Measurements from ENCODE around the gene OPRM1. TPM values are rescaled to one million over a fixed set of nuclear protein-coding genes. Genes with fewer than 3 reads are reported as not detected.
"Not testable (repeated sequence)": the region's sequence is repeated elsewhere in the genome, so short reads cannot be mapped to it uniquely, and the experiment has no call there.

OPRM1 gene
- polyA plus RNA-seq, 3 donors from 2014 or later, result not detected

DNA sequence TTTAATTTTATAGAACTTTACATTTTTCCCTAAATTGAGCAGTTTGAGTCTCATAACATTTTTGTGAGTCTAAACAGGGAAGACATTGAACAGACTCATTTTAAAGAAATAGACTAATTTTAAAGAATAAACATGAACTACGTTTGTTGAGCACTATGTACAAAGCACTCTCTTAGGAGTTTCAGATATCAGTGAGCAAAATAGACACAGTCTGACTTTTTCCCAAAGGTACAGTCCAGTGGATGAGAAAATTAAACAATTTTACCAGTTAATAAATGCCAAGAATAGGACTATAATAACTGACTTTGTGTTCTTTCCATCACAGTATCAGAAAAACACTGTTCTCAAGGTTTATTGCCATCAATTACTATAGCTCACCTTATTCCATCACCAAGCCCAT is 18.1 kb downstream of the OPRM1 start:
- no peak for DNase-seq
- Mint-ChIP-seq H3K4me1 (no peaks in the 10 kb centered on the region), H3K27me3 (ENCODE audit: low read depth in 3 of 3) (peaks cover 0 to 3% (median 0%) of the 10 kb centered on the region in 3 donors), H3K4me3 (no peak overlapping the region), H3K36me3 (no peaks in the 10 kb centered on the region), H3K27ac (no peak overlapping the region), H3K9me3 (peaks cover 0 to 4% (median 0%) of the 10 kb centered on the region in 6 donors)

DNA sequence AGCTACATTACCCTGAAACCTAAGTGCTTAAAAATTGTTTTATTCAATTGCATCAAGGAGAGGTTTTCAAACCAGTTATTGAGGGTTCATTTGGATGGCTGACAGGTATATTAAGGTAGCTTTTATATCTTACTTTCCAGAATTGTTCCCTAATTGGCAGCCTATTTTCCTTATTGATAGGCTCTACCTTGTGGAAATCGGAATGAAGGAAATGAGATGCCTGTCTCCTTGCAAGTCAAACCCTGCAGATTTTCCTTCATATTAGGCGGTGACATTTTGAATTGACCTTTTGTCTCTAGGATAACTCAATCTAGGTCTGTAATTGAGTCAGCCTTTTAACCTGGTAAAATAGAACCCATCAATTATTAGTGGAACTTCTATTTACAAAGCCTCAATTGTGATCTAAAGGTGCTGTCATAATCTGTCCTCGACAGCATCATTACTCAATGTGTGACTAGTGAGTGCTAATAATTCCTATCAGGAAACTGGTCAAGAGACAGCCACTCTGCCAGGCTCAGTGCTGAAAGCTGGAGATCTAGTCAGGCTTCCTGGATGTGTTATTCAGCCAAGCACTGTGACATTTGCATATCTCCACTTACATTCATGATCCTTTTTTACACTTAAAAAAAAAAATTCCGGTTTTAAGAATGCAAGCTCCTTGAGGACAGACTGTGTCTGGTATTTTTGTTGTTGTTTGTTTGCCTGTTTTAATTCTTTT is 20.1 kb downstream of the OPRM1 start:
- Mint-ChIP-seq H3K36me3 (no peaks in the 10 kb centered on the region), H3K4me3 (no peak overlapping the region), H3K27me3 (ENCODE audit: low read depth in 3 of 3) (peaks cover 0 to 3% (median 2%) of the 10 kb centered on the region in 3 donors), H3K9me3 (peaks cover 0 to 4% (median 0%) of the 10 kb centered on the region in 6 donors), H3K27ac (no peak overlapping the region), H3K4me1 (no peaks in the 10 kb centered on the region)
- DNase-seq, result no peak

- H3K4me1 Mint-ChIP-seq, result no peaks in the 10 kb centered on the region
- H3K27me3 Mint-ChIP-seq (ENCODE audit: low read depth in 3 of 3), result peaks cover 0 to 2% (median 0%) of the 10 kb centered on the region in 3 donors
- H3K27ac Mint-ChIP-seq, result no peak overlapping the region
- H3K9me3 Mint-ChIP-seq, result peaks cover 0 to 4% (median 0%) of the 10 kb centered on the region in 6 donors
- no peak for DNase-seq
- no peak overlapping the region for H3K4me3 Mint-ChIP-seq
- no peaks in the 10 kb centered on the region for H3K36me3 Mint-ChIP-seq
These were observed 21.0 kb downstream of the OPRM1 start for GRCh38 chr6:154060076-154060475.

DNA sequence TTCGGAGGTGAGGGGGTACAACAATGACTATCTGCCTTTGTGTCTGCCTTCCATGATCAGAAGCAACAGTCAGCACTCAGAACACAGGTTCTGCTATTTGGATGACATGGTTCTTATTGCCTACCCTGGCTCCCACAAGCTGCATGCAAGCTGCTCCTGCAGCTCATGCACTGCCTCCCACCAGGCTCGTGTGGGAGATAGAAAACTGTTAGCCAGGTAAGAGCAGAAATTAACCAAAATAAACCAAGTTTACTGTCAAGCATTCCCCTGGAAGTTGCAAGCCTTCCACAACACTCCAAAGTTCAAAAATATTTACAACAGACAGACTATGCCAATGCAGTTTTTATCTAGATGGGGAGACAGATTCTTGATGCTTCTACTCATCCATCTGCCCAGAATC is 31.0 kb downstream of the OPRM1 start:
- Mint-ChIP-seq H3K27me3 (ENCODE audit: low read depth in 3 of 3) (peaks cover 0 to 13% (median 3%) of the 10 kb centered on the region in 3 donors), H3K27ac (no peak overlapping the region), H3K4me1 (no peaks in the 10 kb centered on the region), H3K4me3 (no peak overlapping the region), H3K9me3 (peaks cover 0 to 6% (median 2%) of the 10 kb centered on the region in 6 donors), H3K36me3 (no peaks in the 10 kb centered on the region)
- DNase-seq, result no peak

GRCh38 chr6:154070657-154071056 is 31.6 kb downstream of the OPRM1 start:
- Mint-ChIP-seq H3K27me3 (ENCODE audit: low read depth in 3 of 3) (peaks cover 0 to 13% (median 3%) of the 10 kb centered on the region in 3 donors), H3K4me3 (no peak overlapping the region), H3K9me3 (peaks cover 0 to 7% (median 2%) of the 10 kb centered on the region in 6 donors), H3K27ac (no peak overlapping the region), H3K4me1 (no peaks in the 10 kb centered on the region), H3K36me3 (no peaks in the 10 kb centered on the region)
- DNase-seq, result no peak

DNA sequence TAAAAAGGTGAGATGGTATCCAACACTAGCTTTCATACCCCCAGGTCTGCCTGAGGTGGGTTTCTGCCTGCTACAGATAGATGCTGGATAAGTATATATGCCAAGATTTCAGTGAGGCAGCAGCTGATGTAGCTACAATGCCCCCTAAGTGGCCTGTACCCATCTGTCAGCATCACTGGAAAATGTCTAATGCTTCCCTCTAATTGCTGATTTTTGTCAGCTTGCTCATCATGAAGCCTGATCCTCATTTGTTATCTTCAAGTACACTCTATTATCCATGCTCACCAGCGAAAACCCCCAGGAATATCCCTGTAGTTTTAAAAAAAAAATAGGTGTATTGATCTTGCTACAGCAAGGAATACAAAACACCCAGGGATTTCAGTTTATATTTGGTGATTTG is 32.2 kb downstream of the OPRM1 start:
- Mint-ChIP-seq H3K4me3 (no peak overlapping the region), H3K4me1 (no peaks in the 10 kb centered on the region), H3K36me3 (no peaks in the 10 kb centered on the region), H3K9me3 (peaks cover 0 to 7% (median 2%) of the 10 kb centered on the region in 6 donors), H3K27ac (no peak overlapping the region), H3K27me3 (ENCODE audit: low read depth in 3 of 3) (peaks cover 0 to 13% (median 3%) of the 10 kb centered on the region in 3 donors)
- no peak for DNase-seq

GRCh38 chr6:154071711-154072110 is 32.7 kb downstream of the OPRM1 start:
- no peak overlapping the region for H3K4me3 Mint-ChIP-seq
- peaks cover 0 to 3% (median 0%) of the 10 kb centered on the region in 3 donors for H3K36me3 Mint-ChIP-seq
- no peak for DNase-seq
- peaks cover 0 to 7% (median 2%) of the 10 kb centered on the region in 6 donors for H3K9me3 Mint-ChIP-seq
- peaks cover 0 to 13% (median 5%) of the 10 kb centered on the region in 3 donors for H3K27me3 Mint-ChIP-seq (ENCODE audit: low read depth in 3 of 3)
- H3K27ac Mint-ChIP-seq, result no peak overlapping the region
- H3K4me1 Mint-ChIP-seq, result no peaks in the 10 kb centered on the region

- not testable (repeated sequence) for H3K36me3 Mint-ChIP-seq, H3K4me1 Mint-ChIP-seq, H3K27ac Mint-ChIP-seq, DNase-seq, H3K4me3 Mint-ChIP-seq, H3K9me3 Mint-ChIP-seq
- H3K27me3 Mint-ChIP-seq (ENCODE audit: low read depth in 3 of 3), result peaks cover 3 to 11% (median 8%) of the 10 kb centered on the region in 3 donors
These were observed 39.6 kb downstream of the OPRM1 start for GRCh38 chr6:154078596-154078995.

DNA sequence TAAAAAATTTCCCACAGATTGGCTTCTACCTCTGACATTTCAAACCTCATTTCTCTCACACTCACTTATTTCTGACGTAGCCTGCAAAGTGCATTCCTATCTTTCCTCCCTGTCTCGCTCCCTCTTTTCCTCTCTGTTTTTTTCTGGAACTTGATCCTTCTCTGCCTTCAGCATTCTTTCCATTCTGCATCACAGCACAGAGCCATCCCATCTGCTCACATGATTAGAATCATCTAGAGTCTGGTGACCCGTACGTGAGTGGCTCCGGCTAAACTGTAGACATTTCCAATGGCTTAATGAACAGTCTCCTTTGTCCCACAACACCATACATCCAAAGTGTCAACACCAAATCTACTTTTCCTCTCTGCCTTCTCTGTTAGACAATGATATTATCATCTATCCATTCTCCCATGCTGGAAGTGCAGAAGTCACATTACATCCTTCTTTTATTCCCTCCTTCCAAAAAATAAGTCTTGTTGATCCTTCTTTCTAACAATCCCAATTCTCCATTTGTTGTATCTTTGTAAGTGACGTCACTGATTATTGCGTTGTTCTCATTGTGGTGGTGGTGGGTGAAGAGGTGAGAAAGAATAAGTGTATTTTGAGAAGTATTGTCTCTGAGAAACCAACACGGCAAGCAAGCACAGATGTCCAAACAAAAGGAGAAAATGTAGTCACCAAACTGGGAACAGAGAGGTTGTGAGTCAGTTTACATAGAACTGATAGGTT is 41.6 kb downstream of the OPRM1 start:
- Mint-ChIP-seq H3K4me3 (no peak overlapping the region), H3K27ac (peak overlapping the region in 1 of 6 donors; percentile 23), H3K27me3 (ENCODE audit: low read depth in 3 of 3) (peaks cover 3 to 6% (median 5%) of the 10 kb centered on the region in 3 donors), H3K9me3 (peaks cover 0 to 6% (median 0%) of the 10 kb centered on the region in 6 donors), H3K4me1 (no peaks in the 10 kb centered on the region), H3K36me3 (peaks cover 0 to 3% (median 0%) of the 10 kb centered on the region in 3 donors)
- DNase-seq, result no peak

GRCh38 chr6:154086510-154086909 is 47.5 kb downstream of the OPRM1 start:
- H3K9me3 Mint-ChIP-seq, result no peaks in the 10 kb centered on the region
- peaks cover 0 to 5% (median 0%) of the 10 kb centered on the region in 3 donors for H3K27me3 Mint-ChIP-seq (ENCODE audit: low read depth in 3 of 3)
- H3K36me3 Mint-ChIP-seq, result no peaks in the 10 kb centered on the region
- H3K4me1 Mint-ChIP-seq, result no peaks in the 10 kb centered on the region
- DNase-seq, result no peak
- no peak overlapping the region for H3K4me3 Mint-ChIP-seq
- H3K27ac Mint-ChIP-seq, result no peak overlapping the region

DNA sequence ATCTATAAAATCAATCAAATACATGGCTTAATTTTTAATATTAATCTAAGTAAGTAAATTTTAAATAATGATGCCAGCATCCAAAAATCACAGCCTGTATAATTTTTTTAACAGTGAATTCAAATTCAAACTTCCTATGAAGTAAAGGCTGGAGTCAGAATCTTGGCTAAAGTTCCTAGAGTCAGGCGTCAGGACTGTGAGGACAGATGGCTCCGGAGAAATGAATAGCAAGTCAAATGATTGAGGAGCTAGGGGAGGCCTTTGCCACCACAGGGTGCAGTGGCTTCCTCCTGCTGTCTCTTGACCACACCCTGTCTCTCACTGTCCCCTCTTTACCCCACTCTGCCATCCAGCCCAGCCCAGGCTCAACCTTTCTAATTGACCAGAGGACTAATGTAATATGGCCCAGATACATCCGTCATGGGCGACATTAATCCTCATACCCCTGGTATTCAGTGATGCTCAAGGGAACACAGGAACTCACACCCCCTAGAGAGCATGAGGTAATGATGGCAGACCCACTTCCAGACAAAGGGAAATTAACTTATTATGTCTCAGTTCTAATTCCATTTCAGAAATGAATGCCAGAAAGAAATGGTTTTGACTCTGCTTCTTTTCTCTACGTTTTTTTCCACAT is 53.4 kb downstream of the OPRM1 start:
- Mint-ChIP-seq H3K27ac (no peak overlapping the region), H3K4me1 (no peaks in the 10 kb centered on the region), H3K4me3 (no peak overlapping the region), H3K36me3 (no peaks in the 10 kb centered on the region), H3K9me3 (no peaks in the 10 kb centered on the region), H3K27me3 (ENCODE audit: low read depth in 3 of 3) (peaks cover 1 to 9% (median 2%) of the 10 kb centered on the region in 3 donors)
- no peak for DNase-seq

- Mint-ChIP-seq H3K36me3 (no peaks in the 10 kb centered on the region), H3K9me3 (no peaks in the 10 kb centered on the region), H3K27me3 (ENCODE audit: low read depth in 3 of 3) (peaks cover 1 to 9% (median 2%) of the 10 kb centered on the region in 3 donors), H3K4me1 (no peaks in the 10 kb centered on the region), H3K4me3 (no peak overlapping the region), H3K27ac (no peak overlapping the region)
- no peak for DNase-seq
These were observed 54.4 kb downstream of the OPRM1 start for GRCh38 chr6:154093231-154094044.

DNA sequence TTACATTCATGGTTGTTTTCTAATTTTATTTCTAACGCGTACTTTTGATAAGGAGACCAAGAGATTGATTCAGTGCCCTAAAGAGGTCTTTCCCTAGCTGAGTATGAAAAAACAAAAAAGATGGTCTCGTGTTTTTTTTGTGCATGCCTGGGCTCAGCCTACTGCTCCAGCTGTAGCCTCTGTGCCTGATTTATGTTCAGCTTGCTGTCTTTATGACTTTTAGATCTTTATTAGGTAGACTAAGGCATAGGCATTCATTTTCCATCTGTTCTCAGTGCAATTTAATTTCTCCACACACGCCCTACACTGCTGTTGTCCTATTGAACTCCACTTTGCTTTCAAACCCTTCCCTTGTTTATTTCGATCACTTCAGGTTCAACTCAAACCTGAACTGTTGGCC is 56.5 kb downstream of the OPRM1 start:
- DNase-seq, result no peak
- no peaks in the 10 kb centered on the region for H3K9me3 Mint-ChIP-seq
- H3K4me3 Mint-ChIP-seq, result no peak overlapping the region
- H3K36me3 Mint-ChIP-seq, result no peaks in the 10 kb centered on the region
- peaks cover 2 to 13% (median 3%) of the 10 kb centered on the region in 3 donors for H3K27me3 Mint-ChIP-seq (ENCODE audit: low read depth in 3 of 3)
- H3K27ac Mint-ChIP-seq, result no peak overlapping the region
- H3K4me1 Mint-ChIP-seq, result no peaks in the 10 kb centered on the region

Measured in immature natural killer cell (primary cell).